ENCODE measurements around the gene C2orf68. TPM values are rescaled to one million over a fixed set of nuclear protein-coding genes. Genes with fewer than 3 reads are reported as not detected.
"Not testable (repeated sequence)": the region's sequence is repeated elsewhere in the genome, so short reads cannot be mapped to it uniquely, and the experiment has no call there.

The C2orf68 gene
- total and polyA plus RNA-seq, 2 of the 8 experiments (the other 6 are each of a cell fraction or from before 2014, with no cell fraction given): 46.3 to 49.4 TPM

GRCh38 chr2:85660301-85660700, 48.4 kb upstream of the C2orf68 start:
- H3K4me2 ChIP-seq (ENCODE audit: insufficient read depth in 1 of 2, low read depth in 2 of 2, low read length in 2 of 2); FAIRE-seq; H3K9ac ChIP-seq (replicated peaks in 1 of 4; ENCODE audit: extremely low read depth in 1 of 4, low read depth in 3 of 4, low read length in 3 of 4); H3K79me1 ChIP-seq (ENCODE audit: low read depth, low read length); H2AFZ ChIP-seq (ENCODE audit: low read length); H2BK5ac ChIP-seq (ENCODE audit: low read depth, low read length); H2BK12ac ChIP-seq (ENCODE audit: low read depth, low read length); H2BK15ac ChIP-seq (ENCODE audit: low read length); H3K79me2 ChIP-seq (ENCODE audit: control insufficient read depth in 1 of 2, insufficient read depth in 2 of 2, low read length in 2 of 2); H2BK120ac ChIP-seq (replicated peaks; ENCODE audit: low read depth, low read length); H3K36me3 ChIP-seq (ENCODE audit: control insufficient read depth in 2 of 4, insufficient read depth in 4 of 4, low read length in 3 of 4); H4K20me1 ChIP-seq (replicated peaks in 1 of 2; ENCODE audit: control insufficient read depth in 1 of 2, insufficient read depth in 2 of 2, low read length in 2 of 2); H3K9me3 ChIP-seq (ENCODE audit: insufficient read depth in 2 of 2, low read depth in 1 of 2, low read length in 1 of 2); H3K23ac ChIP-seq (ENCODE audit: insufficient read length); H3K27me3 ChIP-seq (replicated peaks in 1 of 4; ENCODE audit: control insufficient read depth in 3 of 4, extremely low read depth in 1 of 4, insufficient read depth in 3 of 4, low read length in 3 of 4); H4K91ac ChIP-seq (replicated peaks; ENCODE audit: insufficient read length, low read length); H3K23me2 ChIP-seq (ENCODE audit: low read depth, low read length); H3K4ac ChIP-seq (replicated peaks; ENCODE audit: insufficient read length, low read depth, low read length); H3K4me1 ChIP-seq (replicated peaks in 1 of 4; ENCODE audit: control insufficient read depth in 3 of 4, insufficient read depth in 4 of 4, low read length in 3 of 4); H3K56ac ChIP-seq (replicated peaks; ENCODE audit: insufficient read length, low read depth, low read length); DNase-seq (ENCODE audit: low read depth in 1 of 2, low spot score in 2 of 2); H3K27ac ChIP-seq (ENCODE audit: low read depth, low read length); H3K14ac ChIP-seq (ENCODE audit: insufficient read length); H2BK20ac ChIP-seq (ENCODE audit: low read length); H4K8ac ChIP-seq (ENCODE audit: extremely low read depth, insufficient read depth, low read length); H4K5ac ChIP-seq (ENCODE audit: insufficient read length, low read depth, low read length); H3K18ac ChIP-seq (ENCODE audit: extremely low read depth, low read length); H2AK5ac ChIP-seq (ENCODE audit: low read depth, low read length); H3K4me3 ChIP-seq (ENCODE audit: extremely low read depth in 1 of 4, insufficient read depth in 2 of 4, low read depth in 3 of 4, low read length in 4 of 4): not testable (repeated sequence)
- ChIA-PET POLR2A (ENCODE audit: partially characterized antibody) (interaction anchor here (1.2 to 2.6 kb wide), 2 partner anchors 14 to 152 kb away, joined by 3 to 9 read pairs; no protein-coding TSS in a partner anchor), CTCF (ENCODE audit: partially characterized antibody) (interaction anchor here (0.6 to 5.8 kb wide), 12 partner anchors 11 to 181 kb away, joined by 3 to 38 read pairs (median 3); no protein-coding TSS in a partner anchor)
- 92% methylated on average over 11 of the region's 11 CpGs; no CpG with 5 or more reads in 1 of the 2 experiments for WGBS, 2 experiments (ENCODE audit: extremely low coverage in 1 of 2, insufficient coverage in 1 of 2, insufficient read length in 1 of 2, insufficient replicate concordance in 2 of 2, low coverage in 1 of 2, low lambda C conversion rate in 2 of 2, missing lambda C conversion rate in 1 of 2)
